Osteoblast (primary cell): ENCODE data around the gene SURF1. TPM values are rescaled to one million over a fixed set of nuclear protein-coding genes. Genes with fewer than 3 reads are reported as not detected.
A peak's percentile ranks its signal among the peaks of the same experiment; 100 is the strongest.

Experiments
- DNase-seq: peaks from one replicate; pipeline ENCODE4 v3.0.0; 2011; ENCODE audit warnings: low spot score, mixed read lengths; ENCODE audit not compliant: insufficient read length; ENCODE audit errors: missing footprints
- H2AFZ ChIP-seq: 2 replicates; pipeline ENCODE4 v1.6.0; 2011; ENCODE audit warnings: mild to moderate bottlenecking, low read length
- H3K27ac ChIP-seq: 2 replicates; pipeline ENCODE4 v1.5.1; 2011; ENCODE audit warnings: mild to moderate bottlenecking, low read depth, low read length, moderate library complexity
- H3K27me3 ChIP-seq: 2 replicates; pipeline ENCODE4 v1.6.0; 2012; ENCODE audit warnings: mild to moderate bottlenecking, control low read depth, inconsistent platforms, low read length, moderate library complexity; ENCODE audit not compliant: insufficient read depth
- H3K36me3 ChIP-seq: 2 replicates; pipeline ENCODE4 v1.5.1; 2011; ENCODE audit warnings: mild to moderate bottlenecking, low read length, control low read depth, moderate library complexity; ENCODE audit not compliant: insufficient read depth
- H3K4me1 ChIP-seq: 2 replicates; pipeline ENCODE4 v1.5.1; 2011; ENCODE audit warnings: mild to moderate bottlenecking, low read length, control low read depth, moderate library complexity; ENCODE audit not compliant: insufficient read depth
- H3K4me2 ChIP-seq: 2 replicates; pipeline ENCODE4 v1.6.0; 2011; ENCODE audit warnings: mild to moderate bottlenecking, low read length; ENCODE audit not compliant: insufficient read depth
- H3K4me3 ChIP-seq: fragments of 200-600 bp; sonication (generic); 3 replicates; pipeline ENCODE4 v1.5.1; 2012; ENCODE audit warnings: mild to moderate bottlenecking, low read length, inconsistent platforms; ENCODE audit not compliant: insufficient read depth
- H3K79me2 ChIP-seq: 2 replicates; pipeline ENCODE4 v1.6.0; 2012; ENCODE audit warnings: mild to moderate bottlenecking, low read length, control low read depth, inconsistent platforms; ENCODE audit not compliant: insufficient read depth
- H3K9me3 ChIP-seq: 2 replicates; pipeline ENCODE4 v1.5.1; 2011; ENCODE audit warnings: low read depth, low read length, control low read depth
- H4K20me1 ChIP-seq: 2 replicates; pipeline ENCODE4 v1.6.0; 2012; ENCODE audit warnings: mild to moderate bottlenecking, low read length, control low read depth; ENCODE audit not compliant: insufficient read depth
- CTCF ChIP-seq: IDR thresholded peaks from 2 replicates; pipeline ENCODE4 v1.5.1; 2011; ENCODE audit warnings: mild to moderate bottlenecking, low read depth, low read length, moderate library complexity; ENCODE audit errors: extremely low read depth
- total RNA-seq: library from RNA; depleted of rRNA; stranded (reverse); fragments of >200 nt; gene quantifications from 2 replicates; pipeline ENCODE4 v1.2.3, GENCODE V29; 2012

SURF1 gene
- total RNA-seq, result 21.0 and 24.8 TPM in 2 replicates

DNA sequence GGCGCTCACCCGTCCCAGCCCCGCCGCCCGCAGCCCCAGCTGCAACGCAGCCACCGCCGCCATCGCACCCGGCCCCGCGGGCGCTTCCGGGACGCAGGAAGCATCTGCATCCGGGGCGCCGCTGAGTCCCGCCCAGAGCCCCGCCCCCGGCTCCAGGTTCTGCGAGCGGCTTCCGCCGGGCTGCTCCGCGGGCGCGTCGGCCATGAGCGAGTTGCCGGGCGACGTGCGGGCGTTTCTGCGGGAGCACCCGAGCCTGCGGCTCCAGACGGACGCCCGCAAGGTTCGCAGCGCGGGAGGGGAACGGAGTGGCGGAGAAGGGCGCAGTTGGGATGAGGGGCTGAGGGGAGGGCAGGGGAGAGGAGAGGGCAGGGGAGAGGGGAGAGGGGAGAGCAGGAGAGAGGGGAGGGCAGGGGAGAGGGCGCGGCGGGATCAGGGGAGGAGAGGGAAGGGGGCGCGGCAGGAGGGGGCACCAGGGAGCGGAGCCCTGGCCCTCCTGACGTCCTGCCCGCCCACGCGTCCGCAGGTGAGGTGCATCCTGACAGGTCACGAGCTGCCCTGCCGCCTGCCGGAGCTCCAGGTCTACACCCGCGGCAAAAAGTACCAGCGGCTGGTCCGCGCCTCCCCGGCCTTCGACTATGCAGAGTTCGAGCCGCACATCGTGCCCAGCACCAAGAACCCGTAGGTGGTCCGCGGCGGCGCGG, at the start of gene SURF1, which contains the start of gene SURF2:
TSS of gene SURF1 (minus strand) at position 97 of the 701 bp plus-strand sequence. CDS start at position 63, 34 bp downstream.
TSS of gene SURF2 (plus strand) at position 160 of the 701 bp plus-strand sequence. CDS start at position 203, 43 bp downstream.
- peak; percentile 99 for DNase-seq
- H3K79me2 ChIP-seq, result peaks cover 60% of the 10 kb centered on the region
- peaks cover 25% of the 10 kb centered on the region for H3K4me1 ChIP-seq
- peaks cover 36% of the 10 kb centered on the region for H4K20me1 ChIP-seq
- H3K9me3 ChIP-seq, result no peaks in the 10 kb centered on the region
- H3K27me3 ChIP-seq, result no peaks in the 10 kb centered on the region
- peak within 1 kb of the TSS; percentile 91 for H3K4me2 ChIP-seq
- H3K36me3 ChIP-seq, result peaks cover 41% of the 10 kb centered on the region
- peak within 1 kb of the TSS; percentile 50 for H2AFZ ChIP-seq
- H3K4me3 ChIP-seq, result peak within 1 kb of the TSS; percentile 88
- H3K27ac ChIP-seq, result peak within 1 kb of the TSS; percentile 57
- no peak for TF ChIP-seq CTCF

DNA sequence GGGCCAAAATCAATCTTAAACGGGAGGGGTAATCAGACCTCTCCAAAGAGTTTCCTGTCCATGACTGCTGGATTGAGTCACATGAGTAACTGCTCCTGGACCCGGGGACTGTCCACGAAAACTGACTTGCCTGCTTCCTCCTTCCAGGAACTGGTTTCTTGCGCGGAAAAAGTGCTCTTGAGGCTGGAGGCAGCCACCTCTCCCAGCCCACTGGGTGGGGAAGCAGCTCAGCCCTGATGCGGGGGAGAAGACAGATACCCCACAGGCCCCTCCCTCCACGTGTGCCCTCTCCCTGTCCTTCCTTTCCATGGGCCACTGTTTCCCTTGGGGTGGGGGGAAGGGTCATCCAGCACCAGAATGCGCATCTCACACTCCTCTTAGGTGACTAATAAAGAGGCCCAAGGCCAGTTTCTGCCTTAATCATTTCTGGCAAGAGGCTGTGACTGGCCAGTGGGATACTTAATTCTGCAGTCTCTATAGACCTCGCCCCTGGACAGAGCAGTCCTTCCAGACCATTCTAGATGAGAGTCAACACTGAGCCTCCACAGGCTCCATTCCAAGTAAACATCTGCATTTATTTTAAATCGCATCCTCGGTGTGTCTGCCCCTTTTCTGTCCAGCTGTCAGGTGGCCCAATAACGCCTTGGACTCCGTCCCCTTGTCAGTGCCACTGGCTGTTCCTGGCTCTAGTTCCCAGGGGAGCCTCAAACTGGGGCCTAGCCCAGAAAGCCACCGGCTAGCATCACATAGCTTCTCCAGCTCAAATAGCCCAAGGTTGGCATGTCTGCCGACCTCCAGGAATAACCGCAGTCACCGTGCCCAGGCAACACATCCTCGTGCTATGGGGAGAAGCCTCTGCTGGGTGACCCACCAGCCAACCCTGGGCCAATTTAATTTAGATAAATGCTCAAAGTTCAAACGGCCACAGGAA, 49.5 kb upstream of the SURF1 start:
- Histone ChIP-seq H3K4me3 (no peak overlapping the region), H3K36me3 (peaks cover 29% of the 10 kb centered on the region), H3K4me1 (peaks cover 10% of the 10 kb centered on the region), H3K4me2 (peak overlapping the region; percentile 14), H3K9me3 (no peaks in the 10 kb centered on the region), H2AFZ (no peak overlapping the region), H4K20me1 (peaks cover 11% of the 10 kb centered on the region), H3K27ac (peak overlapping the region; percentile 24), H3K27me3 (no peaks in the 10 kb centered on the region), H3K79me2 (no peaks in the 10 kb centered on the region)
- DNase-seq, result peak; percentile 93
- no peak for TF ChIP-seq CTCF

DNA sequence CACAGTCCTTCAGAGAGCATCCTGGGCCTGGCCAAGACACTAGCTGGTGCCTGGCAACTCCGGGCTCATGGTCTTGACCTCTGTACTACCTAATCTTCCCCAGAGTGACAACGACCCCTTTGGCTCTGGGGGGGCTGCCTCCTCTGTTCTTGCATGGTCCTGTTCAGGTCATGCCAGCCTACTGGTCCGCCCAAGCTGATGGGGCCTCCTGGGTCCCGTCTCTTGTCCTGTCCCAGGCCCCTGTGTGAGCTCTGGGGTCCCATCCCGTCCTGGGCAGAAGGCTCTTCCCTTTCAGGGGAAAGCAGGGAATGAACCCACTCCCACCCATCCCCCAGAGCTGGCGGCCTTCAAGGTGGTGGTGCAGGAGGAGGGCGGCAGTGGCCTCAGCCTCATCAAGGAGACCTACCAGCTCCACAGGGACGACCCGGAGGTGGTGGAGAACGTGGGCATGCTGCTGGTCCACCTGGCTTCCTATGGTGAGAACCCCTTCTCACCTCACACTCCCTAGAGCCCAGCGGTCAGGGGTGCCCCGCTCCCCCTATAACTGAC, 48.2 kb upstream of the SURF1 start:
- peaks cover 10% of the 10 kb centered on the region for H3K4me1 ChIP-seq
- H3K4me2 ChIP-seq, result no peak overlapping the region
- peak; percentile 27 for DNase-seq
- no peak for TF ChIP-seq CTCF
- H3K79me2 ChIP-seq, result no peaks in the 10 kb centered on the region
- H4K20me1 ChIP-seq, result peaks cover 11% of the 10 kb centered on the region
- H3K36me3 ChIP-seq, result peaks cover 17% of the 10 kb centered on the region
- no peak overlapping the region for H3K27ac ChIP-seq
- H2AFZ ChIP-seq, result no peak overlapping the region
- H3K9me3 ChIP-seq, result no peaks in the 10 kb centered on the region
- no peak overlapping the region for H3K4me3 ChIP-seq
- H3K27me3 ChIP-seq, result no peaks in the 10 kb centered on the region
